LoVo (cell line): ENCODE data around the gene PHACTR3.

ENCODE experiments used
- DNase-seq: peaks from one replicate; pipeline ENCODE4 v3.0.0-alpha.2; 2016; ENCODE audit warnings: low spot score

Gene PHACTR3

GRCh38 chr20:59816146-59816738 is 211.9 kb downstream of the PHACTR3 start:
- DNase-seq = no peak

- DNase-seq = no peak
Measured at GRCh38 chr20:59817406-59817805, 213.1 kb downstream of the PHACTR3 start.

GRCh38 chr20:59817846-59818615 is 213.7 kb downstream of the PHACTR3 start:
- no peak for DNase-seq

GRCh38 chr20:59818911-59819310 is 214.6 kb downstream of the PHACTR3 start:
- no peak for DNase-seq

- DNase-seq = no peak
Measured at GRCh38 chr20:59819496-59820203, 215.3 kb downstream of the PHACTR3 start.

- no peak for DNase-seq
Measured at GRCh38 chr20:59820204-59821041, 216.1 kb downstream of the PHACTR3 start.

- no peak for DNase-seq
Measured at GRCh38 chr20:59821201-59821600, 216.9 kb downstream of the PHACTR3 start.

- no peak for DNase-seq
Measured at GRCh38 chr20:59821788-59822187, 217.4 kb downstream of the PHACTR3 start.

GRCh38 chr20:59822291-59823029 is 218.1 kb downstream of the PHACTR3 start:
- no peak for DNase-seq

GRCh38 chr20:59823030-59823423 is 218.7 kb downstream of the PHACTR3 start:
- no peak for DNase-seq

GRCh38 chr20:59823491-59824259 is 219.3 kb downstream of the PHACTR3 start:
- DNase-seq = no peak

GRCh38 chr20:59824711-59825562 is 220.6 kb downstream of the PHACTR3 start:
- DNase-seq = no peak

GRCh38 chr20:59825563-59825920 is 221.2 kb downstream of the PHACTR3 start:
- no peak for DNase-seq

- peak; percentile 29 for DNase-seq
Measured at GRCh38 chr20:59825944-59826759, 221.8 kb downstream of the PHACTR3 start.

GRCh38 chr20:59827138-59828056 is 223.1 kb downstream of the PHACTR3 start:
- DNase-seq = no peak

- DNase-seq = no peak
Measured at GRCh38 chr20:59828125-59829053, 224.0 kb downstream of the PHACTR3 start.
